HG02938 (cell line): ENCODE measurements around the gene FAM180A.

Source experiments
- ATAC-seq: cut with Tn5 transposase; IDR thresholded peaks from one replicate; pipeline ENCODE4 v1.9.1; 2021; ENCODE audit warnings: mild to moderate bottlenecking, moderate library complexity; ENCODE audit not compliant: unreplicated experiment

FAM180A gene

DNA sequence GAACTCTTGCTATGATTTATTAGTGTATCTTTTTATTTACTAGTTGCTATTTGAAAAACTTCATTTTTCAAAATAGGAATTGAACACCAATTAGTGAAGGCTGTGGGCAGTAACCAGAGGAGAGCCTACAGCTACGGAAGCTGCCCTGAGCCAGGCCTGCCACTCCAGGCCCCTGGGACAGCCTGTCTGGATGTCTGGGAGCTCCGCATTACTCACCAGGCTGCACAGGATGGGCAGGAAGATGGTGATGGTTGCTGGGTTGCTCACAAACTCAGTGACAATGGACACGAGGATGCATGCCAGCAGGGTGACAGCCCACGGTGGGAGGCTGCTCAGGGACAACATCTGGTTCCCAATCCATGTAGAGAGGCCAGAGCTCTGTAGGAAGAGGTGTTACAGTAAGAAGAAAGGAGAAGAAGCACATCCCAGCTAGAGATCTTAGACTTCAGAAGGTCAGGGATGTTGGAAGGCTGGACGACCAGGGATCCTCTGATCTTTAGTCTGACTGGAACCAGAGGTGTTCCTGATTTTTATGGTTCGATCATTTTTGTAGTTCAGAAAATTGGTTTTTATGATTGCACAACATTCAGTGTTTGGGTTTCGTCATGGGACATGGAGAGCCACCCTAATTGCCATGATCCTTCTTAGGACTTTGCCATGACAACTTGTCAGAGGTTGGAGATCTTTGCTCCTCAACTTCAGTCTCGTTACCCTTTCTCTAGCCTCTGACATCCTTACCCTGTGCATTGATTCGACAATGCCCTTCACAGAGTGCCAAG is 63.1 kb downstream of the FAM180A start:
- no peak for ATAC-seq

DNA sequence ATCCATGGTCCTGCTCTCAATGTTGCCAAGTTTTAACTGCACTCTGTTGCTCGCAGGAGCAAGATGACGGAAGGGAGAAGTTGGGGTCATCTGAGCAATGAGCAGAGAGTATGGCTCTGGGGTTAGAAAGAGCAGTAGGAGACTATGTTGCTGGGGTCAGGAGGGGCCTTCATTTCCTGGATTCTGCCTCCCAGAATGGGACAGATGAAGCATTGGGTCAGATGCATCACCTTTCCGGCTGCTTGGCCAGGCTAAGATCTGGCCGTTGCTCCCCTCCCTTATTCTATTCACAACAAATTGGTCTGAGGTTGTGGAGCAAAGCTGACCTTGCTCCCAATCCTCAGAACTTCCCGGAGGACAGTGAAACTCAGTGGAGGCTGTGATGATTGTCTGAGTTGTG is 63.9 kb downstream of the FAM180A start:
- ATAC-seq: no peak

DNA sequence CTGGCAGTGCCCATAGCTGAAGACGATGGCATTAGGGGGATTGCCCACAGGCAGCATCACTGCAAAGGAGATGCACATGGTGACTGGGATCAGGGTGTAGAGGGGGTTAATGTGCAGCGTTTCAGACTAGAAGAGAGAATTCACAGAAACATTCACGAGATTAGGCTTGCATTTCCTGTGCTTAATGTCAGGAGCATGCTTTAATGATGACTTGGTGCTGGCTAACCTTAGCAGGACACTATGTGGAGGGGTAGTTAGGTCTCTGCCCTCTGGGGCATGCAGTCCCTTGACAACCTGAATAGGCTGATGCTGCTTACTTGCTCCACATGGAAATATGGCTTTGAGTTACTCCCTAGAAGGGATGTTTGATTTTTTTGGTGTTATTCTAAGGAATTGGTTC is 64.5 kb downstream of the FAM180A start:
- no peak for ATAC-seq

DNA sequence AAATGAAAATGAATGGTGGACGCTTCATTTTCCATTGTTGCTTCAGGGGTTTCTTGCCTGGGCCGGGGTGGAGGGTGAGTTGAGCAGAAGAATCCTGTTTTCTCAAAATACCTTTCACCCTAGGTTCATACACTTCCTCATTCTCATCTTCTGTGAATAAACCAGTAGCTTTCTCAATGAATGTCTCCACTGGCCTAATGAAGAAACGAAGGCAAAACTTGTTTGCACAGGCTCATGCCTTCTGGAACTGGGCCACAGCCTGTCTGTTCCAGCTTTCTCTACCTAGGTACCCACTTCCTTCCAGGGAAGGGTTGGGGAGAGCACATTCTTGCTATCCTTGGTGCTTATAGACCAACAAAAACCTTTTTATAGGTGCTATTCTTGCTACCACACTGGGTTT is 65.0 kb downstream of the FAM180A start:
- ATAC-seq: no peak

DNA sequence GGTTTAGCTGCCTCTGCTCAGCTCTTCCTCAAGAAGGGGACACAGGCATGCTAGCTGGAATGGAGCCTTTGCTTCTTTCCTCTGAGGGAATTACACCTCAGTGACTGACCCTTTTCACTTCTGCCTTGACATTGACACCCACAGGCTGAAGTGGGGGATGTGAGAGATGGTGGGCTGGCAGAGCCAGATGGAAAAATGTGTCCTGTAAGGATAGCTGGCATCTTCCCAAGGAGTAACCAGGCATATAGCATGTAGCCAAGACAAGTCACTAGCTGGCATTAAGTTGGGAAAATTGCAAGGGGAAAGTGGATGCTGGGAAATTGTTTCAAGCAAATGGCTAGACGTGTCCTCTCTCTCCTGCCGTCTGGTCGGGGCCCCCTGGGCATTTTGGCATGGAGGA is 66.4 kb downstream of the FAM180A start:
- ATAC-seq: no peak

DNA sequence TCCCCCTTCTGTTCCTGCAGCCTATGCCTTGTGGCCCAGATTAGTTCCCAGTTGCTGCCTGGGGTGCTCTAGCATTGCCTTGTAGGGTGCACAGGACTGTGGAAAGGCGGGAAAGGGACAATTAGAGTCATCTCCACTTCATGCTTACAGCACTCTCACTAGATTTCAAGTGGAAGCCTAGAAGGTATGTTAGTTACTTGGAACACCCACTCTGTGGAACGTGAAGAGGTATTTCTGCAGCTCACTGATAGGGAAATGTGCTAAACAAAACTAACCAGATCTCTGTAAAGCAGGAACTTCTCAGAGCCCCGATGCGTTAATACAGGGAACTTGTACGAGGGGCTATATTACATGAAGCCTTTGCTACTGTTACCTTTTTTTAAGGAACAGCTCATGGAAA is 66.9 kb downstream of the FAM180A start:
- ATAC-seq: no peak
